Transverse colon (tissue), 4 donors: ENCODE measurements around the gene STAM. TPM values are rescaled to one million over a fixed set of nuclear protein-coding genes. Genes with fewer than 3 reads are reported as not detected.

Experiments
- DNase-seq: peaks from one replicate; pipeline ENCODE4 v3.0.0-alpha.2; 2019
- H3K27ac ChIP-seq, 4 donors: fragments of 200-600 bp; sonication (generic); 2 replicates each; pipeline ENCODE4 v1.5.1; 2016 to 2018; ENCODE audit warnings: inconsistent platforms in 4 of 4
- H3K27me3 ChIP-seq: fragments of 200-600 bp; sonication (generic); 2 replicates; pipeline ENCODE4 v1.5.1; 2017; ENCODE audit warnings: inconsistent platforms
- H3K36me3 ChIP-seq, 4 donors: fragments of 200-600 bp; sonication (generic); 2 replicates each; pipeline ENCODE4 v1.5.1; 2017 to 2019; ENCODE audit warnings: inconsistent platforms in 4 of 4
- H3K4me1 ChIP-seq, 4 donors: fragments of 200-600 bp; sonication (generic); 2 replicates each; pipeline ENCODE4 v1.5.1; 2017 to 2020; ENCODE audit warnings: inconsistent platforms in 4 of 4
- H3K4me3 ChIP-seq, 4 donors: fragments of 200-600 bp; sonication (generic); 1 replicate in 1 of 4; 2 replicates in 3 of 4; pipeline versions ENCODE4 v1.5.1 to v1.6.1; 2017 to 2019; ENCODE audit warnings: inconsistent platforms in 4 of 4
- H3K9me3 ChIP-seq, 2 donors: fragments of 200-600 bp; sonication (generic); 2 replicates each; pipeline ENCODE4 v1.5.1; 2017 to 2019; ENCODE audit warnings: inconsistent platforms in 2 of 2
- CTCF ChIP-seq, 5 experiments: fragments of 200-600 bp in 3 of 5; fragments of 450-650 bp in 2 of 5; sonication (generic) in 3 of 5; IDR thresholded peaks; 1 replicate in 2 of 5; 2 replicates in 3 of 5; pipeline ENCODE4 v1.5.1; 2016 to 2017; ENCODE audit warnings: antibody characterized with exemption in 5 of 5, inconsistent platforms in 3 of 5, mild to moderate bottlenecking in 2 of 5, moderate library complexity in 1 of 5
- EP300 ChIP-seq: sonication (generic); formaldehyde crosslinking; IDR thresholded peaks from one replicate; pipeline ENCODE4 v1.6.1; 2017; ENCODE audit warnings: antibody characterized with exemption, low read depth
- POLR2A ChIP-seq: fragments of 450-650 bp; IDR thresholded peaks from one replicate; pipeline ENCODE4 v1.6.1; 2016; ENCODE audit warnings: antibody characterized with exemption, mild to moderate bottlenecking, moderate library complexity
- POLR2AphosphoS5 ChIP-seq, 3 donors: sonication (generic); formaldehyde crosslinking; IDR thresholded peaks; one replicate each; pipeline ENCODE4 v1.6.1; 2016; ENCODE audit warnings: antibody characterized with exemption in 3 of 3
- WGBS, 2 donors: methylation state at CpG; one replicate each; pipeline ENCODE4 v1.1.5; 2018; ENCODE audit warnings: low coverage in 1 of 2; 5-methylcytosine and 5-hydroxymethylcytosine counted together
- in situ Hi-C, 4 donors: fragments of 200-750 bp; cut with MboI; loops; one replicate each; pipeline versions ENCODE4 v1.15.0 to v1.15.1; 2017; ENCODE audit warnings: low sequenced_read_pairs in 3 of 4, low pct_ligation_motif_present in 1 of 4, low pct_unique_long_range_greater_than_20kb in 1 of 4
- intact Hi-C: fragments of 100-400 bp; cut with DNase I; formaldehyde crosslinking; loops from one replicate; pipeline ENCODE4 v1.15.1; 2023; ENCODE audit warnings: low total_unique reads
- total RNA-seq, 4 donors: library from RNA; depleted of rRNA; stranded (reverse); fragments of >200 nt; gene quantifications; one replicate each; pipeline ENCODE4 v1.1.0, GENCODE V29; 2016

The STAM gene
- total RNA-seq, 4 donors from 2014 or later = 1.9 to 18.4 (median 9.3) TPM

- H3K4me3 ChIP-seq = no peak overlapping the region
- no peak overlapping the region for H3K27ac ChIP-seq
- in situ Hi-C loops (no loop called here), intact Hi-C loops (no loop called here)
- no peak for TF ChIP-seq POLR2A
- no peak for TF ChIP-seq CTCF (IDR thresholded peaks at IDR 0.05)
- TF ChIP-seq EP300 = no peak
- no peak for TF ChIP-seq POLR2AphosphoS5 (IDR thresholded peaks at IDR 0.05)
- peaks cover 0 to 4% (median under 1%) of the 10 kb centered on the region in 4 donors for H3K36me3 ChIP-seq
- H3K9me3 ChIP-seq = no peaks in the 10 kb centered on the region
- 76 to 78% methylated on average over 6 of the region's 6 CpGs for WGBS, 2 donors
- H3K27me3 ChIP-seq = no peaks in the 10 kb centered on the region
- DNase-seq = no peak
- H3K4me1 ChIP-seq = peaks cover 0 to 4% (median 0%) of the 10 kb centered on the region in 4 donors
Observed at GRCh38 chr10:17684537-17684936, 40.6 kb downstream of the STAM start.

GRCh38 chr10:17685233-17685840 lies 41.4 kb downstream of the STAM start:
- no peaks in the 10 kb centered on the region for H3K27me3 ChIP-seq
- no peak overlapping the region for H3K27ac ChIP-seq
- no peaks in the 10 kb centered on the region for H3K9me3 ChIP-seq
- H3K36me3 ChIP-seq = peaks cover 0 to 6% (median 2%) of the 10 kb centered on the region in 4 donors
- in situ Hi-C loops = no loop called here
- TF ChIP-seq CTCF (IDR thresholded peaks at IDR 0.05) = no peak
- no peak for TF ChIP-seq EP300
- no peak for TF ChIP-seq POLR2AphosphoS5 (IDR thresholded peaks at IDR 0.05)
- no peak for TF ChIP-seq POLR2A
- intact Hi-C loops = no loop called here
- peaks cover 0 to 4% (median 0%) of the 10 kb centered on the region in 4 donors for H3K4me1 ChIP-seq
- 81 to 84% methylated on average over 3 of the region's 3 CpGs for WGBS, 2 donors
- no peak for DNase-seq
- H3K4me3 ChIP-seq = no peak overlapping the region

GRCh38 chr10:17687117-17687831 lies 43.3 kb downstream of the STAM start:
- 92 to 93% methylated on average over 4 to 15 of the region's 15 CpGs for WGBS, 2 donors
- H3K4me3 ChIP-seq = no peak overlapping the region
- no peak overlapping the region for H3K27ac ChIP-seq
- H3K27me3 ChIP-seq = no peaks in the 10 kb centered on the region
- peaks cover 0 to 6% (median 2%) of the 10 kb centered on the region in 4 donors for H3K36me3 ChIP-seq
- H3K9me3 ChIP-seq = no peaks in the 10 kb centered on the region
- TF ChIP-seq EP300 (no peak), POLR2AphosphoS5 (IDR thresholded peaks at IDR 0.05) (no peak), CTCF (IDR thresholded peaks at IDR 0.05) (no peak), POLR2A (no peak)
- intact Hi-C loops = no loop called here
- H3K4me1 ChIP-seq = peaks cover 0 to 4% (median 0%) of the 10 kb centered on the region in 4 donors
- DNase-seq = no peak
- in situ Hi-C loops = no loop called here

- in situ Hi-C loops (no loop called here), intact Hi-C loops (no loop called here)
- Histone ChIP-seq H3K27ac (no peak overlapping the region), H3K27me3 (no peaks in the 10 kb centered on the region), H3K9me3 (no peaks in the 10 kb centered on the region), H3K36me3 (peaks cover 0 to 11% (median 3%) of the 10 kb centered on the region in 4 donors), H3K4me1 (no peaks in the 10 kb centered on the region), H3K4me3 (no peak overlapping the region)
- TF ChIP-seq POLR2AphosphoS5 (IDR thresholded peaks at IDR 0.05) (no peak), POLR2A (no peak), CTCF (IDR thresholded peaks at IDR 0.05) (no peak), EP300 (no peak)
- no peak for DNase-seq
Observed at GRCh38 chr10:17689137-17689536, 45.2 kb downstream of the STAM start.
